NCI-H69 (cell line): Measurements from ENCODE around the gene ITGAX.
"Not testable (repeated sequence)": the region's sequence is repeated elsewhere in the genome, so short reads cannot be mapped to it uniquely, and the experiment has no call there.

Experiments
- DNase-seq: peaks from one replicate; lab custom pipeline; 2025; lab: John Stamatoyannopoulos, UW

Gene ITGAX

DNA sequence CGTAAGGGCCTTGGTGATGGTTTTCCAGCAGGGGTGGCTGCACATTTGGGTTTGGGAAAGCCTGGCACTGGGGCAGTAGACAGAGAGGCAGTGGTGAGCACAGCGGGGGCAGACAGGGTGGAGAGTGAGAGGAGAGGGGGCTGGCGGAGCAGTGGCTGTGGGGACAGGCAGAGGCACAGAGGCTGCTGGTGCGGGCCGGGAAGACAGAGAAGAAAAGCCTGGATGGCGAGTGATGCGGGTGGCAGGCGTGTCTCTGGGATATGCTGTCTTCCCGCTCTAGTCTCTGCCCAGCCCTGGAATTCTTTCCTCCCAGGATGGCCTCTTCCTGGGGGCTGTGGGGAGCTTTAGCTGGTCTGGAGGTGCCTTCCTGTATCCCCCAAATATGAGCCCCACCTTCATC, 55.1 kb downstream of the ITGAX start:
- DNase-seq: no peak

DNA sequence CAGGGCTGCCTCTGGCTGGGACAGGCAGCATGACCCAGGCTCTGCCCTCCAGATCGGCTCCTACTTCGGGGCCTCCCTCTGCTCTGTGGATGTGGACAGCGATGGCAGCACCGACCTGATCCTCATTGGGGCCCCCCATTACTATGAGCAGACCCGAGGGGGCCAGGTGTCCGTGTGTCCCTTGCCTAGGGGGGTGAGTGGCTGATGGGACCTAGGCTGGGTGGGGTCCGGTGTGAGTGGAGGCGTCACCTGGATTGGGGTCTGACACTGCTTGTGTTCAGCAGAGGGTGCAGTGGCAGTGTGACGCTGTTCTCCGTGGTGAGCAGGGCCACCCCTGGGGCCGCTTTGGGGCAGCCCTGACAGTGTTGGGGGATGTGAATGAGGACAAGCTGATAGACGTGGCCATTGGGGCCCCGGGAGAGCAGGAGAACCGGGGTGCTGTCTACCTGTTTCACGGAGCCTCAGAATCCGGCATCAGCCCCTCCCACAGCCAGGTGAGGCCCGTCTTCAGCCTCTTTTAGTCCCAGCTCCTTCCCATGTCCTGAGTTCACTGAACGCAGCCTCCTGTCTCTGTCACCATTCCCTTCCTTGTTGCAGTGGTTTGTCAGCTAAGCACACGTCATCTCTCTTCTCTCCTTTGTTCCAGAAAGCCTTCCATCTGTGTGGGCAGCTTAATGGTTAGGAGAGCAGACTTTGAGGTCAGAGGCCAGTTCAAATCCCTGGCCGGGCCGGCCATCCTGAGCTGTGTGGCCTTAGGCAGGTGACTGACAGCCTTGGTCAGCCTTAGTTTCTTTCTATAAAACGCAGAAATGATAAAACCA, 56.3 kb downstream of the ITGAX start:
- DNase-seq: no peak

DNA sequence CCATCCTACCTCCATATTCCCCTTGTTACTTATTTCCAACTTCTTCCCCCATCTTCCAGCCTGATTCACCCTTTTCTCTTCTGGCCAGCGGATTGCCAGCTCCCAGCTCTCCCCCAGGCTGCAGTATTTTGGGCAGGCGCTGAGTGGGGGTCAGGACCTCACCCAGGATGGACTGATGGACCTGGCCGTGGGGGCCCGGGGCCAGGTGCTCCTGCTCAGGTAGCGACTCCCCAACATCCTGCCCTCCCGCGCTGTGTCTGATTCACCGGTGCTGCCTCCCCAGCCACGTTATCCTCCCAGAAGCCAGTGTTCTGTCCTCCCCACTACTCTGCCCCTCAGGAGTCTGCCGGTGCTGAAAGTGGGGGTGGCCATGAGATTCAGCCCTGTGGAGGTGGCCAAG, 57.8 kb downstream of the ITGAX start:
- DNase-seq: no peak

DNA sequence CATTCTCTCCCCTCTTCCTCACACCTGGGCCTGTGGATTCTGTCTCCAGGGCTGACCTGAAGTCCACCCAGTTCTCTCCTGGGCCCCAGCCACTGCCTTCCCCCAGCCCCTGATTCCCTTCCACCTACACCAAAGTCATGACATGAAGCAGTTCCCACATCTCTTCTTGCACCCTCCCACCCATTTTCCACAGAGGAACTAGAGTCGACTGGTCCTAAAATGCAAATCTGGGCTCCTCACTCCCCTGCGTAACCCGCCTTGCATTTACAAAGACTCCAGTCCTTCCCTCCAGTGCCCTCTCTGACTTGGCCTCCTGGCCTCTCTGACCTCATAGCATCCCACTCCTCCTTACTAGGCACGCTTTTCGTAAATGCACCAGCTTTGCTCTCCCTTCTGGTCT, 58.4 kb downstream of the ITGAX start:
- DNase-seq: no peak

DNA sequence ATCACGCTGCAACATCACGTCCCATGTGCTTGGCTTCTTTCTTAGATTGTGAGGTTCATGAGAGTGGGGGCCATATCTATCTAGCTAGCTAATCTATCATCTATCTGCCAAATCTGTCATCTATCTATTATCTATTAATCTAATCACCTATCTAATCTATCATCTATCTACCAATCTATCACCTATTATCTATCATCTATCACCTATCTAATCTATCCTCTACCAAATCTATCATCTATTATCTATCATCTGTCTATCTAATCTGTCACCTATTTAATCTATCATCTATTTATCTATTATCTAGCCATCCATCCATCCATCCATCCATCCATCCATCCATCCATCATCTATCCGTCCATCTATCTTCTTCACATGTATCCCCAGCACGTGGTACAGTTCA, 59.0 kb downstream of the ITGAX start:
- no peak for DNase-seq

DNA sequence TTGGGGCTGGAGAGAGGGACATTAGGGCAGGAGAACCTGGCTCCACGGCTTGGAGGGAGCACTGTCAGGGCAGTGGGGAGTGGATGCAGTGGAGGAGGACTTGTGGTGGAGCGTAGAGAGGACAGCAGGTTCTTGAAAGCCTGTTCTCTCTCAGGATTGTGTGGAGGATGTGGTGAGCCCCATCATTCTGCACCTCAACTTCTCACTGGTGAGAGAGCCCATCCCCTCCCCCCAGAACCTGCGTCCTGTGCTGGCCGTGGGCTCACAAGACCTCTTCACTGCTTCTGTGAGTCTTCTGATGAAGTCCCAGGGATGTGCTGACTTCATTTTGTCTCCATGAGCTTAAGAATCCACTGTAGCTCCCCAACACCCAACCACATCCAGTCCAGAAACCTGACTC, 59.7 kb downstream of the ITGAX start:
- no peak for DNase-seq

DNA sequence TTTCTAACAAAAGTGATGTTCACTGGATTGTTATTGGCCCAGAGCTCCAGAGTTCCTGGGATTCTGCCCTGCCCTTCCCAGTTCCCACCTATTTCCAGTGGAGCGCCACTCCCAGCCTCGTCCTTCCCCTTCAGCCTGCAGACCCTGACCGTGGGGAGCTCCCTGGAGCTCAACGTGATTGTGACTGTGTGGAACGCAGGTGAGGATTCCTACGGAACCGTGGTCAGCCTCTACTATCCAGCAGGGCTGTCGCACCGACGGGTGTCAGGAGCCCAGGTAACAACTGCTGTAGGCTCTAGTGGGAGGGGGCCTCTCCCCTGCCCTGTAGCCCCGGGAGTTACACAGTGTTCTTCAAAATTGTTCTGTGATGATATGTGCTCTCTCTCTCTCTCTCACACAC, 61.4 kb downstream of the ITGAX start:
- DNase-seq: no peak

DNA sequence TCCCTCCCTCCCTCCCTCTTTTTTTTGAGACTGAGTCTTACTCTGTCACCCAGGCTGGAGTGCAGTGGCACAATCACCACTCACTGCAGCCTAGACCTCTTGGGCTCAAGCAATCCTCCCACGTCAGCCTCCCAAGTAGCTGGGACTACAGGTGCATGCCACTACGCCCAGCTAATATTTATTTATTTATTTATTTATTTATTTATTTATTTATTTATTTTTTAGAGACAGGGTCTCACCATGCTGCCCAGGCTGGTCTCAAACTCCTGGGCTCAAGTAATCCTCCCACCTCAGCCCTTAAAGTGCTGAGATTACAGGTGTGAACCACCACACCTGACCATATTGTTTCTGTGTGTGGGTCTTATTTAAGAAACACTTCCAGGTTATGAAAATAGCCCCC, 62.1 kb downstream of the ITGAX start:
- DNase-seq: not testable (repeated sequence)

DNA sequence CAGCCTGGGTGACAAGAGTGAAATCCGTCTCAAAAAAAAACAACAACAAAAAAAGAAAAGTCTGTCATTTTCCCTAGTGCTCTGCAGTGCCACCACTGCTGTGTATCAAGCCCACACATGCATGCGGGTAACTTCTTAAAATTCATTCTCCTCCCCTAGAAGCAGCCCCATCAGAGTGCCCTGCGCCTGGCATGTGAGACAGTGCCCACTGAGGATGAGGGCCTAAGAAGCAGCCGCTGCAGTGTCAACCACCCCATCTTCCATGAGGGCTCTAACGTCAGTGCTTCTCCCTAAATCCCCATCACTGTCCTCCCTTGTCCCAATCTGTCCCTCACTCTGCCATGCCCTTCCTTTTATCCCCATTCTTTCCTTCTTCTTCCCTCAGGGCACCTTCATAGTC, 62.9 kb downstream of the ITGAX start:
- DNase-seq: no peak

DNA sequence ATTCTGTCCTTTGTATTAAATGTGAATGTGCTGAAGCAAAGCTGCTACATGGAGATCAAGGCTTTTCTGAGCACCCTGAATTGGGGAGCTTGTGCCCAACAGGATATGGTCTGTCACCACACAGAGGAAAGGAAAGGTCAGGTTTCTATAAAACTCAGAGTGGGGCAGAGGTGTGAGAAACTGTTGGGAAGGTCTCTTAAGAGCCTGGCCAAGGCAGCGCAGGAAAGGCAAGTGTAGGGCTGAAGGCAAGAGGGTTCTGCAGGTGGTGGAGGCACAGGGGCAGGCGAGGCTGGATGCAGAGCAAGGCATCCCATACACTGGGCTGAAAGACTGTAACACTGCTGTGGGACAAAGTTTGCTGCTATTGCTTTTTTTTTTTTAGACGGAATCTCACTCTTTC, 65.1 kb downstream of the ITGAX start:
- no peak for DNase-seq

DNA sequence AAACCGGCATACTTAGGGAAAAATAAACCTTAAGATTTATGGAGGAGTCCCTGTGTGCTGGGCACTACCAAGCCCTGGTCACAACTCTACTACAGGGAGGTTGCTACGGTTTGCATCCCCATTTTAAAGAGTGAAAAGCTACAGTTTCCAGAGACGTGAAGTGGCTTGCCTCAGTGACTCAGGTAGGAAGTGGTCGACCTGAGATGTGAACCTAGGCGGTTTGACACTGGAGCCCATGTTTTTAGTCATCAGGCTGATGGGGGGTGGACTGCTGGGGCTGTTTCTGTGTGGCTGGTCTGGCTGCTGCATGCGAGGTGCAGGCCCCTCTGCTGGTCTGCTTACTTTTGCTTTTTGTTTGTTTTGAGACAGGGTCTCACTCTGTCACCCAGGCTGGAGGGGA, 66.6 kb downstream of the ITGAX start:
- DNase-seq: no peak

DNA sequence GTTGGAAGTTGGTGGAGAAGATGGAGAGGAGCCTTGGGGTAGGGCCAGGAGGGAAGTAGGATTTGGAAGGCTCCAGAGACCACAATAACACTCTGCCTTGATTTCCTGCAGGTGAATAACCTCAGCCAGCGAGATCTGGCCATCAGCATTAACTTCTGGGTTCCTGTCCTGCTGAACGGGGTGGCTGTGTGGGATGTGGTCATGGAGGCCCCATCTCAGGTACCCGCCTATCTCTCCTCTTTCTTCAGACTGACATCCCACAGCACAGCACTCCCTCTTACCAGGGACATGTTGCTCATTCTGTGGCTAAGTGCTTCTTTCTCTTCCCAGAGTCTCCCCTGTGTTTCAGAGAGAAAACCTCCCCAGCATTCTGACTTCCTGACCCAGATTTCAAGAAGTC, 68.3 kb downstream of the ITGAX start:
- no peak for DNase-seq

DNA sequence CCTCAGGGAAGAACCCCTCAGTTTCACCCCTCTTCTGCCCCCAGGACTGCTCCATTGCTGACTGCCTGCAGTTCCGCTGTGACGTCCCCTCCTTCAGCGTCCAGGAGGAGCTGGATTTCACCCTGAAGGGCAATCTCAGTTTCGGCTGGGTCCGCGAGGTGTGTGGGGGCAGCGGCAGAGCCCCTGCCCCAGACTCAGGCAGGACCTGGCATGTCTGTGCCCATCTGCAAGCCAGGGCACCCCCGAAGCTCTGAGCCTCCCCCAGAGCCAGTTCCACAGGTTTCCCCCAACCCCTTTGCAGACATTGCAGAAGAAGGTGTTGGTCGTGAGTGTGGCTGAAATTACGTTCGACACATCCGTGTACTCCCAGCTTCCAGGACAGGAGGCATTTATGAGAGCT, 68.8 kb downstream of the ITGAX start:
- DNase-seq: no peak

DNA sequence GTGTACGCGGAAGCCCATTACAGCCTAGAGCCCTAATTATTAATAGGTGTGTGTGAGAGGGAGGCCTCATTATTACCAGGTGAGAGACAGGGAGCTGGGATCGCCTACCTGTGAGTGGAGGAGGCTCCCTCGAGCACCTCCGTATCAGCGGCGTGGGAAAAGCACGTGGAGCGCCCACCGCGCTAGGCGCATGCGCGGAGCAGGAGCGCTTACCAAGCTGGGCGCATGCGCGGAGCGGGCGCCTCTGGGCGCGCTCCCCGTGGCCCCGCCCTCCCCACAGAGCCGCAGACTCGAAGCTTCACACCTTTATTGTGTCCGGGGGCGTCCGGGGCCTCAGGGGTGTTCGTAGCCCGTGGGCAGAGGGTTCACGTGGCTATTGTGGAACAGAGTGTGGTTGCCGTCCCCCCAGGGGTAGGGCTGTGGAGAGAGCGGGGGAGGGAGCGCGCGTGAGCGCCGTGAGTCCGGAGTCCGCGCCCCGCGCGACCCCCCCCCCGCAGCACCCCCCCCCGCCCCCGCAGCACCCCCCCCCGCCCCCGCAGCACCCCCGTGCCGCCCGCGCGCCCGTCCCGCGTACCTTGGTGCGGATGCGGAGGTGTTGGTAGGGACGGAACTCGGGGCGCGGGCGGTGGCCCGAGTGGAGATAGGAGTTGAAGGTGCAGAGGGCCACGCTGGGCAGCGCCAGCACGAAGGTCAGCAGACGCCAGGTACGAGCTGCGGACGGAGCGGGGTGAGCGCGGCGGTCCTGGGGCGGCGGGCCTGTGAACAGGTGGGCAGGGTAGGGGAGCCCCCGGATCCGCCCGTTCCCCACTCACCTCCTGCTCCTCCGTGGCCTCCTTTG, 72.7 kb downstream of the ITGAX start:
- DNase-seq: no peak

DNA sequence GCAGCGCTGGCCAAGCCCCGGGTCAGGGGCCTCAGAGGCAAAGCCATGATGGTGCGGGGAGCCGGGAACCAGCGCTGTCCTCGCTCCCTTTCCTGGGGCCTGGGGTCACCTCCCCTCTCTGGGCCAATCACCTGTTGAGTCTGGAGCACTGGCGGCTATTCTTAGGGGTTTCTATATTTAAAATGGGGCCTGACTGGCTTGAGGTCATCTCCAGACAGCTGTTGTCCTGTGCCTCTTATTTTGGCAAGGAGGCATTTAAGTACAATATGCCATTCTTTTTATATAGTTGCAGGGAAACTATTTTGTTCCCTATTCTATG, 73.3 kb downstream of the ITGAX start, which contains the start of gene COX6A2:
TSS of gene COX6A2 (minus strand) at position 82 of the 319 bp plus-strand sequence. CDS start at position 47, 35 bp downstream.
- no peak for DNase-seq

DNA sequence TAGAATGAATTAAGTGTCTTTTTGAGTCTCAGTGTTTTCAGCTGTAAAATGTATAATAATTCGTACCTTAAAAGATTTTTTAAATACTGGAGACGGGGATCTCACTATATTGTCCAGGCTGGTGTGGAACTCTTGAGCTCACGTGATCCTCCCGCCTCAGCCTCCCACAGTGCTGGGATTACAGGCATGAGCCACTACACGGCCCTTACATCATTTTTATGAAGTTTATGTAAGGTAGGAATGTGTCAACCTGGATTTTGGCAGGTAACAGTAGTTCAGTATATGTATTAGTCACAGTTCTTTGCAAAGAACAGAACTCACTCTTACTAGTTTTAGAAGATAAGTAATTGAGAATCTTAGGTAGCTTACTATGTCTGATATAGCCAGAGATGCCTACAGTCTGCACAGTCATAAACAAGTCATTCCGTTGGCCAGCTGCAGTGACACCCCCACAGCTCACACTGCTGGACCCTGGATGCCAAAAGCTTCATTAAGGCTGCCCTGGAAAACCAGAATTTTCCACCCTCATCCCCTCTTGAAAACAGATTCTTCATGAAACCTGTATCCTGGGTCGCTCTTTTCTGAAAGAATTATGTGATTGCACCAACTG, 73.8 kb downstream of the ITGAX start:
- DNase-seq: no peak

DNA sequence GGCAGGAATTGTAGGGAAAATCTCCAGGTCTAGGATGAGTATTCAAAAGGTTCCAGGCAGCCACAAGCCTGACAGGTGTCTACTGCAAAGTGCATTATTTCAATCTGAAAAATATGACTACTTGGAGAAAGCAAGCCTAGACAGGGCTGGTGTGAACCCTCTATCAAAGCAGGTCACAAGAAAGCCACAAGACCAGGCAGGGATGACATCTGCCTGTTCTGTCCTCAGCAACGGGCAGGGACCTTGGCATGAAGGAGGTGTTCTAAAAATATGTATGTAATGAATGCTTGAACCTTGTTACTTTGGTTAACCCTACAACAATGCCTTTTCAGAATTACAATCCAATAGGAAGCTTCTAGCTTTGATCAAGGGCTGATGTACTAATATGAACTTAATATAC, 74.3 kb downstream of the ITGAX start:
- no peak for DNase-seq

DNA sequence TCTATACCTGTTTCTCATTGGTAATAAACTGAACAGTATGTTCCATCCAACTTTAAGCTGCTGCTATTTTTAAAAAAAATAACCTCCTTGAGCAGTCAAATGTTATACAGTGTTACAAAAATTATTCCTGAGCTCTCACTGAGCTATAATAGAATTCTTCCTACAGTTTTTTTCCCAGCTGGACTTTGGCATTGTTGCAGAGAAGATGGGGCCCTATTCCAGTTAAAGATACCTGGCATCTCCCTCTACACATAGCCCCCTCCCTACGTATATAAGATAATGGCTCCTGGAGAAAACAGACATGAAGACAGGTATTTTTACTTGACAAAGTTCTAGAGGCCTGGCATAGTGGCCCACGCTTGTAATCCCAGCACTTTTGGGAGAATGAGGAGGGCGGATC, 74.8 kb downstream of the ITGAX start:
- no peak for DNase-seq

DNA sequence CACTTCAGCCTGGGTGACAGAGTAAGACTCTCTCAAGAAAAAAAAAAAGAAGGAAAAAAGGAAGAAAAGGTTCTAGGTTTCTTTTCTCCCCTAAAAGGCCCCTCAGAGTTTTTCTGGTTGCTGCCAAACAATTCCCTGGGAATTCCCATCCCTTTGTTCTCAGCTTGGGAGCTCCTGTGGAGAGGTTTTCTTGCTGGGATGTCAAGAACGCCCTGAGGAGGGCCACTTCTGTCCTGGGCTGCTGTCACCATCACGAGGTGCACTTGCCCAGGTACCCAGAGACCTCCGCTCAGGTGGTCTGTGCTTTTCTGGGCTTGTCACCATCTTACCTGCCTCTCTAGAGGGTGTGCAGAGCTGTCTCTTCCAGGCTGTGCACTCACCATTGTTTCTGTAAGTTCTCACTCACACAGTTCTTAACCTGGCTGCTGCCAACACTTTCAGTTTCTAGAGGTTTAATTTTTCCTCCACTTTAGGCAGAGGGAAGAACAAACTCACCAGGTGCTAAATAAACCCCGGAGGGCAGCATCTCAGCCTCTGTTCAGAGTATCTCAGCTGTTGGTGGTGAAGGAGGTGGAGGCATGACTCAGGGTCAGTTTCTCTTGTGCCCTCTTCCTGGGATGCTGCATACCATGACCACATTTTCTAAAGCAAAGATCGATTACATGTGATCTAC, 75.5 kb downstream of the ITGAX start:
- DNase-seq: no peak
